ENCODE data around the gene COA7. TPM values are rescaled to one million over a fixed set of nuclear protein-coding genes. Genes with fewer than 3 reads are reported as not detected.

Gene COA7
- polyA plus RNA-seq, 4 donors, result 15.3 to 17.0 (median 16.5) TPM

DNA sequence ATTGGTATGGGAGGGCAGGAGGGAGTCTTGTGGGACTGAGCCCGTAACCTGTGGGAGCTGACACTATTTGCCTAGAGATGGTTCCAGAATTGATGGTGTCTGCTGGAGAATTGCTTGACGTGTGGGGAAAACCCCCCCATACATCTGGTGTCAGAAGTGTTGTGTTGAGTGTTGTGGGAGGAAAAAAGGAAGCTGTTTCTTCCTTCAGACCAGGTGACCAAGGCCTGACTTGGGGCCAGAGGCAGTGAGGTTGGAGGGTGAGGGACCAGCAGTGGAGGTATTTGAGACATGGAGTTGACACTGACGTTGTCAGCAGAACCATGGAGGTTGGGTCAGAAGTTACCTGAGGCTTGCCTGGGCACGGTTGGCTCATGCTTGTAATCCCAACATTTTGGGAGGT is 56.8 kb downstream of the COA7 start:
- DNase-seq (ENCODE audit: low read depth in 4 of 4, low spot score in 2 of 4), result no peak

DNA sequence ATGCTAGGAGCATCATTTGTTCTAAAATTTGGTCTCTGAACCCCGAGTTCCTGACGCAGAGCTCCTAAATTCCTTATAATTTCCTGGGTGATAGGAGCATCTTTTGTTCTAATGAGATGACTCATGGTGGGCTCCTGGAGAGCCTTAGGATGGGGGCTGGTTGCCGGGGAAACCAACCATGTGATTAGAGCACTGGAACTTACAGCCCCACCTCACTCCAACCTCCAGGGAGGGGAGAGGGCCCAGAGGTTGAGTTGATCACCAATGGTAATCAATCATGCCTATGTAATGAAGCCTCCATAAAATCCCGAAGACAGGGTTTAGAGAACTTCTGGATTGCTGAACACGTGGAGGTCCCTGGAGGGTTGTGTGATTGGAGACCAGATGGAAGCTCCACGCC is 57.5 kb downstream of the COA7 start:
- DNase-seq (ENCODE audit: low read depth in 4 of 4, low spot score in 2 of 4), result no peak

DNA sequence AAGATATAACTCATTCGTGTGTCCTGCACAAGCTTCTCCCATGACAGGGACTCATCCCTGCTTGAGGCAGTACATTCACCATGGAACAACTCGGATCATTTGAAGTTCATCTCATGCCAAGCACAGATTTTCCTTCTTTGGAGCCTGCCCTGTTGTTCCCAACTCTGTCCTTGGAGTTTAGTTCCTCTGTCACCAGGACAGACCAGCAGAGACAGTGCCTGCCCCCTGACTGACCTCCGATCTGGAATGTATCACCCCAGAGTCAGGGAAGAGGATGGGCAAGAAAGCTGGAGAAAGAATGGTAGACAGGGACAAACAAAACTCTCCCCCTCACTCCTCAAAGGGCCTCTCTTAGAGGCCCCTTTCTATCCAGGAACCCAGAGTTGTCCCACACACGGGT is 60.2 kb downstream of the COA7 start:
- no peak for DNase-seq (ENCODE audit: low read depth in 4 of 4, low spot score in 2 of 4)

DNA sequence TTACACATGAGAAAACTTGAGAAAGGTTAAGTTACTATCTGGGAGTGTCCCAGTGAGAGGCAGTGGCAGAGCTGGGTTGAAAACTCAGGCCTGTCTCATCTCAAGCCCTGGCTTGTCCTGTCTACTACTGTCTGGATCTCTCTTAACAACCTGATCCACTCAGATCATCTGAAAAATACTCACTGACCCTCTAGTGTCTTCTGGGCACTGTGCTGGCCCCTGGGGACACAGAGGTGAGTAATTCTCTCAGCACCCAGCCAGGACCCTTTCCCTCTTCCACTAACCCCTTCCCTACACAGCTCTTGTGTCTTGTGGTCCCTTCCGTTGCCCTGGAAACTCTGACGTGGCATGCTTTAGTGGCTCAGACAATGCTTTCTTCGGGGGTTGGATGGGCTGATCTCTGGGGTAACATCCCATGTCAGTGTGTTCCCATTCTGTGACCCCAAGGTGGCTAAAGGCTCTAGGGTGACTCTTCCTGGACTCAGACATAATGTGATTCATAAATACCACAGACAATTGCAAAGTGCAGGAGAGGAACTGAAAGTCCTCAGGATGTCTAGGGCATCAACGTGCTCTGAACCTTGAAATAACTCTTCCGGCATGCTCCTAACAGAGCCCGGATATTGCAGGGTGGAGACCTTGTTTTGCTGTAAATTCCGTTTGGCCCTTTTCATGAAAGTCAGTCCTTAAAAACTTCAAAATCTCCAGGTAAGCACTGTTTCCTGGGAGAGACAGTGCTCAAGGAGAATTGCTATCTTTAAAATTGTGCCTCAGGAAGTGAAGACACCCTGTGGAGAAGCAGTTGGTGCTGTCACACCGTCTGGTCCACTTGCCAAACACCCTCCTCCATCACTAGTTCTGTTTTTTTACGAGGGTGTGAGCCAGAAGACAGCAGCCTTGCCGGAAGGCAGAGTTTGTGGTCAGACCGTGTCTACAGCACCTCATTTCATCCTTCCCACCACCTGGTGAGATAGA is 61.1 kb downstream of the COA7 start:
- DNase-seq (ENCODE audit: low read depth in 4 of 4, low spot score in 2 of 4), result no peak

DNA sequence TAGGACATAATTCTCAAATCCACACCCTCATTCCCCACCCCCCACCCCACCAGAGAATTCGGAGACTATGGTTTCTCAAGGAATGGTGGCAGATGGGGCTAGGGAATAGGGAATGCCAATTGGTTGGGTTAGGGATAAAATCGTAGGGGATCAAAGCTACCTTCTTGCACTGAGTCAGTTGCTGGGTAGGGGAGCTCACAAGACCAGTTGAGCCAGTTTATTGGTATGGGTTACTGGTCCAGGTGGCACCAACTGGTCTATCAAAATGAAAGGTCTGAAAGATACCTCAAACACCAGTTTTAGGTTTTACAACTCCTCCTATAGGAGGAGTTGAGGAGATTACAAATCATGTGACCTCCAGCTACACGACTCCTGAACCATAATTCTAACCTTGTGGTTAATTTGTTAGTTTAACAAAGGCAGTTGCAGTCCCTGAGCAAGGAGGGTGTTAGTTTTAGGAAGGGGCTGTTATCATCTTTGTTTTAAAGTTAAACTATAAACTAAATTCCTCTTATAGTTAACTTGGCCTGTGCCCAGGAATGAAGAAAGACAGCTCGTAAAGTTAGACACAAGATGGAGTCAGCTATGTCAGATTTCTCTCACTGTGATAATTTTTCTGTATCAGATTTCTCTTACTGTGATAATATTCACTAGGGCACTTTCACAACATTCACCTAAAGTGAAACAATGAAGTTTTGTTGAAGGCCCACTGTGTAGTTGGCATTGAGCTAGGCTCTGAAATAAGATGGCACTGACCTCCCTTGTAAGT is 62.6 kb downstream of the COA7 start:
- no peak for DNase-seq (ENCODE audit: low read depth in 4 of 4, low spot score in 2 of 4)

Other genes with a start within 250 kb of the COA7 start
- 100 to 1,000 TPM in 2 of 4 donors, 10 to 100 TPM in 2; 65.6 to 131 (median 91.2) TPM for gene TUT4, start 145.3 kb downstream of the COA7 start, polyA plus RNA-seq (ENCODE audit: insufficient read length in 4 of 4)
- 100 to 1,000 TPM in 1 of 4 donors, 10 to 100 TPM in 3; 68.8 to 102 (median 71.7) TPM for gene GPX7, start 96.0 kb downstream of the COA7 start, polyA plus RNA-seq (ENCODE audit: insufficient read length in 4 of 4)
- gene SHISAL2A, start 65.2 kb downstream of the COA7 start, polyA plus RNA-seq (ENCODE audit: insufficient read length in 4 of 4), result 1 to 10 TPM; 1.2 to 2.4 (median 1.5) TPM
- gene ZYG11B, start 28.1 kb upstream of the COA7 start, polyA plus RNA-seq (ENCODE audit: insufficient read length in 4 of 4), result 10 to 100 TPM; 23.3 to 28.7 (median 24.5) TPM
- under 1 TPM; 0.16 to 0.21 (median 0.17) TPM for gene ZYG11A, start 144.4 kb upstream of the COA7 start, polyA plus RNA-seq (ENCODE audit: insufficient read length in 4 of 4)
- 100 to 1,000 TPM; 101 to 279 (median 175) TPM for gene ECHDC2, start 223.4 kb upstream of the COA7 start, polyA plus RNA-seq (ENCODE audit: insufficient read length in 4 of 4)
- 100 to 1,000 TPM; 159 to 257 (median 203) TPM for gene SCP2, start 228.9 kb upstream of the COA7 start, polyA plus RNA-seq (ENCODE audit: insufficient read length in 4 of 4)

Measured in left renal cortex interstitium (tissue), 4 donors.